ENCODE measurements around the gene EPX. TPM values are rescaled to one million over a fixed set of nuclear protein-coding genes. Genes with fewer than 3 reads are reported as not detected.

Gene EPX
- total RNA-seq, 1 donor from 2014 or later = not detected

GRCh38 chr17:58191241-58191896 is 1.2 kb upstream of the EPX start:
- H3K4me3 Mint-ChIP-seq (ENCODE audit: low read depth) = no peak overlapping the region
- DNase-seq (ENCODE audit: low spot score) = no peak
- no peak overlapping the region for H3K27ac Mint-ChIP-seq
- no peaks in the 10 kb centered on the region for H3K4me1 Mint-ChIP-seq (ENCODE audit: low read depth)
- intact Hi-C loops (cut with micrococcal nuclease) = no loop called here
- H3K27me3 Mint-ChIP-seq (ENCODE audit: low read depth) = peaks cover 6% of the 10 kb centered on the region
- H3K9me3 Mint-ChIP-seq = no peaks in the 10 kb centered on the region
- H3K36me3 Mint-ChIP-seq (ENCODE audit: low read depth) = no peaks in the 10 kb centered on the region

- intact Hi-C loops (cut with micrococcal nuclease) = no loop called here
- no peaks in the 10 kb centered on the region for H3K36me3 Mint-ChIP-seq (ENCODE audit: low read depth)
- no peaks in the 10 kb centered on the region for H3K9me3 Mint-ChIP-seq
- no peak overlapping the region for H3K27ac Mint-ChIP-seq
- no peak for DNase-seq (ENCODE audit: low spot score)
- H3K4me3 Mint-ChIP-seq (ENCODE audit: low read depth) = no peak overlapping the region
- H3K4me1 Mint-ChIP-seq (ENCODE audit: low read depth) = no peaks in the 10 kb centered on the region
- H3K27me3 Mint-ChIP-seq (ENCODE audit: low read depth) = no peaks in the 10 kb centered on the region
These were observed 1.2 kb downstream of the EPX start for GRCh38 chr17:58193641-58194255.

DNA sequence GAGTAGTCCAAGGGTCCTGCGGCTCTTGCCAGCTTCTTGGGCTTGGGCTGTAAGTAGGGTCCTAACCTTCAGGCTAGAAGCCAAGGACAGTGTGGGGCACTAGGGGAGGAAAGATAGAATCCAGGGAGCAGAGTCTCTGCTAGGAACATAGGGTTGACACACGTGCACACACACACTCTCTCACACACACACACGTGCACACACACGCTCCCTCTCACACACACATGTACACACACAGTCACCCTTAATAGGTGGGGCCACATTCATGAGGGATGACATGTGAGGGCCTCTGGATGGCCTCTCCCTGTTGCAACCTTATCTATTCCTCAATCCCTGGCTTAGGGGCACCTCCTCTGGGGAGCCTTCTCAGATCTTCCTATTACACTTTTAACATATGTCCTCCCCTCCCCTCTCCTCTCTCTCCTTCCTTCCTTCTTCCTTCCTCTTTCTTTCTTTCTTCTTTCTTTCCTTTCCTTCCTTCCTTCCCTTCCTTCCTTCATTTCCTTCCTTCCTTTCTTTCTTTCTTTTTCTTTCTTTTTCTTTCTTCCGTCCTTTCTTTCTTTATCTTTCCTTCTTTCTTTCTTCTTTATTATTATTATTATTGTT is 3.1 kb downstream of the EPX start:
- DNase-seq (ENCODE audit: low spot score) = no peak
- H3K27me3 Mint-ChIP-seq (ENCODE audit: low read depth) = peaks cover 3% of the 10 kb centered on the region
- H3K9me3 Mint-ChIP-seq = no peaks in the 10 kb centered on the region
- no peaks in the 10 kb centered on the region for H3K4me1 Mint-ChIP-seq (ENCODE audit: low read depth)
- no peak overlapping the region for H3K27ac Mint-ChIP-seq
- H3K4me3 Mint-ChIP-seq (ENCODE audit: low read depth) = no peak overlapping the region
- no peaks in the 10 kb centered on the region for H3K36me3 Mint-ChIP-seq (ENCODE audit: low read depth)
- intact Hi-C loops (cut with micrococcal nuclease) = no loop called here

- Mint-ChIP-seq H3K4me1 (ENCODE audit: low read depth) (no peaks in the 10 kb centered on the region), H3K27ac (no peak overlapping the region), H3K4me3 (ENCODE audit: low read depth) (no peak overlapping the region), H3K27me3 (ENCODE audit: low read depth) (peaks cover 3% of the 10 kb centered on the region), H3K9me3 (no peaks in the 10 kb centered on the region), H3K36me3 (ENCODE audit: low read depth) (no peaks in the 10 kb centered on the region)
- no peak for DNase-seq (ENCODE audit: low spot score)
- intact Hi-C loops (cut with micrococcal nuclease) = no loop called here
These were observed 4.1 kb downstream of the EPX start for GRCh38 chr17:58196610-58197009.

DNA sequence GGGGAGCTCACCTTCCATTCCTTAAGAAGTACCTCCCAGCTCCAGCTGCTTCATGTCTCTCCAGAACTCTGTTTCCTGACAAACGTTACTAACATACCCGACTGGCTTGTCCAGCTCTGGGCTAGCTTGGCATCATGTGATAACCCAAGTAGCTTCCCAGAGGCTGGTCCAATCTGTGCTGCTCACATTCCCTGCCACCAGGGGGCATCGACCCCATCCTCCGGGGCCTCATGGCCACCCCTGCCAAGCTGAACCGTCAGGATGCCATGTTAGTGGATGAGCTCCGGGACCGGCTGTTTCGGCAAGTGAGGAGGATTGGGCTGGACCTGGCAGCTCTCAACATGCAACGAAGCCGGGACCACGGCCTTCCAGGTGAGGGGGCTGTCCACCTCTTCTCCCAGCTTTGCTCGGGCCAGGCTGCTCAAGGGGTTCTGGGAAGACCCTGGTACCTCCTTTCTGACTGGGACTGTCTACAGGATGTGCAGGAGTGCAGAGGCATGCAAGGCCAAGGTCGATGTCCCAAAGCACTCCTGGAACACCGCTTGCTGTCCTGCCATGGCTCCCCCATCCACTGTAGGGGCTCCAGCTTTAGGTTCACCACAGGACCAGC is 7.6 kb downstream of the EPX start:
- no peaks in the 10 kb centered on the region for H3K4me1 Mint-ChIP-seq (ENCODE audit: low read depth)
- intact Hi-C loops (cut with micrococcal nuclease) = loop anchor here (5.0 kb wide), 1 partner anchor 247 kb away; no protein-coding TSS in a partner anchor
- no peak overlapping the region for H3K27ac Mint-ChIP-seq

DNA sequence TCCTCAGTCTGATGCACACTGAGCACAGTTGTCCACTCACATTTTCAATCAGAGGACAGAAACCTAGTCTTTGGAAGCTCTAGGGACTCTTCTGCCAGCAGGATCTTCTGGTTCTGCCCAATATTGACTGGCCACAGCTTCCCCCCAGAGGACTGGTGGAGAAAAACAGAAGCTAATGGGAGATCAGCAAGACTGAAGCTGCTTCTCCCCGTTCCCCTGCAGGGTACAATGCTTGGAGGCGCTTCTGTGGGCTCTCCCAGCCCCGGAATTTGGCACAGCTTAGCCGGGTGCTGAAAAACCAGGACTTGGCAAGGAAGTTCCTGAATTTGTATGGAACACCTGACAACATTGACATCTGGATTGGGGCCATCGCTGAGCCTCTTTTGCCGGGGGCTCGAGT is 10.3 kb downstream of the EPX start:
- no peaks in the 10 kb centered on the region for H3K9me3 Mint-ChIP-seq
- no peak overlapping the region for H3K4me3 Mint-ChIP-seq (ENCODE audit: low read depth)
- intact Hi-C loops (cut with micrococcal nuclease) = loop anchor here (5.0 kb wide), 1 partner anchor 244 kb away; no protein-coding TSS in a partner anchor

More for the DNA sequence above, 7.6 kb downstream of the EPX start:
- no peak overlapping the region for H3K4me3 Mint-ChIP-seq (ENCODE audit: low read depth)
- H3K9me3 Mint-ChIP-seq = no peaks in the 10 kb centered on the region
- DNase-seq (ENCODE audit: low spot score) = peak; percentile 35
- no peaks in the 10 kb centered on the region for H3K36me3 Mint-ChIP-seq (ENCODE audit: low read depth)
- peaks cover 3% of the 10 kb centered on the region for H3K27me3 Mint-ChIP-seq (ENCODE audit: low read depth)

GRCh38 chr17:58204796-58205195 is 12.3 kb downstream of the EPX start:
- no peaks in the 10 kb centered on the region for H3K9me3 Mint-ChIP-seq
- peaks cover 2% of the 10 kb centered on the region for H3K36me3 Mint-ChIP-seq (ENCODE audit: low read depth)
- no peaks in the 10 kb centered on the region for H3K4me1 Mint-ChIP-seq (ENCODE audit: low read depth)
- peaks cover 3% of the 10 kb centered on the region for H3K27me3 Mint-ChIP-seq (ENCODE audit: low read depth)
- DNase-seq (ENCODE audit: low spot score) = no peak
- no peak overlapping the region for H3K4me3 Mint-ChIP-seq (ENCODE audit: low read depth)
- H3K27ac Mint-ChIP-seq = no peak overlapping the region
- intact Hi-C loops (cut with micrococcal nuclease) = loop anchor here (5.0 kb wide), 1 partner anchor 243 kb away; no protein-coding TSS in a partner anchor

More for the DNA sequence above, 10.3 kb downstream of the EPX start:
- H3K27me3 Mint-ChIP-seq (ENCODE audit: low read depth) = peaks cover 3% of the 10 kb centered on the region
- no peaks in the 10 kb centered on the region for H3K4me1 Mint-ChIP-seq (ENCODE audit: low read depth)
- DNase-seq (ENCODE audit: low spot score) = no peak
- H3K36me3 Mint-ChIP-seq (ENCODE audit: low read depth) = no peaks in the 10 kb centered on the region
- H3K27ac Mint-ChIP-seq = no peak overlapping the region

- Mint-ChIP-seq H3K9me3 (no peaks in the 10 kb centered on the region), H3K27ac (no peak overlapping the region), H3K36me3 (ENCODE audit: low read depth) (peaks cover 8% of the 10 kb centered on the region)
These were observed 13.4 kb downstream of the EPX start for GRCh38 chr17:58205936-58206335.

DNA sequence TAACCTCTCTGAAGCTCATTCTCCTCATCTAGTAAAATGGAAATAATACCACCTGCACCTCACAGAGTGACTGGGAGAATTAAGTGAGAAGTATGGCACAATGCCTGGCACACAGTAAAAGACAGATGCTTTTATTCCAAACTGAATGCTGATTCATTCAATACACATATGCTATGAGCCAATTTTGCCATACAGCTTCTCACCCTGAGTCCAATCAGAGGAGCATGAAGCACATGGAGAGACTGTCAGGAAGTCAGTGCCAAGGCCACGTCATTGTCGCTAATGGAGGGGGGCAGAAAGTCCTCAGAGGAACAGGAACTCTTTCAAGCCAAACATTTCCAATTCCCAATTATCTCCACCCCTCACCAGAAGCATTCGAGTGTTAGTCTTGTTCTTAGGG is 14.9 kb downstream of the EPX start:
- no peaks in the 10 kb centered on the region for H3K27me3 Mint-ChIP-seq (ENCODE audit: low read depth)
- no peak overlapping the region for H3K27ac Mint-ChIP-seq
- H3K4me3 Mint-ChIP-seq (ENCODE audit: low read depth) = no peak overlapping the region
- no peaks in the 10 kb centered on the region for H3K4me1 Mint-ChIP-seq (ENCODE audit: low read depth)
- H3K9me3 Mint-ChIP-seq = no peaks in the 10 kb centered on the region
- intact Hi-C loops (cut with micrococcal nuclease) = no loop called here
- peaks cover 13% of the 10 kb centered on the region for H3K36me3 Mint-ChIP-seq (ENCODE audit: low read depth)
- DNase-seq (ENCODE audit: low spot score) = no peak

More at GRCh38 chr17:58205936-58206335, 13.4 kb downstream of the EPX start:
- Mint-ChIP-seq H3K4me3 (ENCODE audit: low read depth) (no peak overlapping the region), H3K4me1 (ENCODE audit: low read depth) (no peaks in the 10 kb centered on the region), H3K27me3 (ENCODE audit: low read depth) (no peaks in the 10 kb centered on the region)
- no peak for DNase-seq (ENCODE audit: low spot score)
- intact Hi-C loops (cut with micrococcal nuclease) = no loop called here

GRCh38 chr17:58208344-58208743 is 15.8 kb downstream of the EPX start:
- H3K4me1 Mint-ChIP-seq (ENCODE audit: low read depth) = no peaks in the 10 kb centered on the region
- H3K27ac Mint-ChIP-seq = no peak overlapping the region
- H3K27me3 Mint-ChIP-seq (ENCODE audit: low read depth) = no peaks in the 10 kb centered on the region
- no peak overlapping the region for H3K4me3 Mint-ChIP-seq (ENCODE audit: low read depth)
- peaks cover 13% of the 10 kb centered on the region for H3K36me3 Mint-ChIP-seq (ENCODE audit: low read depth)
- DNase-seq (ENCODE audit: low spot score) = no peak
- no peaks in the 10 kb centered on the region for H3K9me3 Mint-ChIP-seq
- intact Hi-C loops (cut with micrococcal nuclease) = no loop called here

GRCh38 chr17:58210922-58211321 is 18.4 kb downstream of the EPX start:
- Mint-ChIP-seq H3K9me3 (no peaks in the 10 kb centered on the region), H3K27ac (no peak overlapping the region), H3K4me3 (ENCODE audit: low read depth) (no peak overlapping the region), H3K36me3 (ENCODE audit: low read depth) (peaks cover 15% of the 10 kb centered on the region), H3K27me3 (ENCODE audit: low read depth) (no peaks in the 10 kb centered on the region), H3K4me1 (ENCODE audit: low read depth) (no peaks in the 10 kb centered on the region)
- intact Hi-C loops (cut with micrococcal nuclease) = no loop called here
- DNase-seq (ENCODE audit: low spot score) = no peak

- no peak for DNase-seq (ENCODE audit: low spot score)
- Mint-ChIP-seq H3K4me1 (ENCODE audit: low read depth) (peaks cover 26% of the 10 kb centered on the region), H3K4me3 (ENCODE audit: low read depth) (no peak overlapping the region), H3K27me3 (ENCODE audit: low read depth) (no peaks in the 10 kb centered on the region), H3K9me3 (no peaks in the 10 kb centered on the region), H3K36me3 (ENCODE audit: low read depth) (peaks cover 7% of the 10 kb centered on the region), H3K27ac (no peak overlapping the region)
- intact Hi-C loops (cut with micrococcal nuclease) = no loop called here
These were observed 23.2 kb downstream of the EPX start for GRCh38 chr17:58215685-58216084.

- H3K27ac Mint-ChIP-seq = peak overlapping the region; percentile 12
- peaks cover 26% of the 10 kb centered on the region for H3K4me1 Mint-ChIP-seq (ENCODE audit: low read depth)
- H3K27me3 Mint-ChIP-seq (ENCODE audit: low read depth) = peaks cover 5% of the 10 kb centered on the region
- no peak for DNase-seq (ENCODE audit: low spot score)
- peak overlapping the region; percentile 35 for H3K4me3 Mint-ChIP-seq (ENCODE audit: low read depth)
- H3K9me3 Mint-ChIP-seq = no peaks in the 10 kb centered on the region
- peaks cover 2% of the 10 kb centered on the region for H3K36me3 Mint-ChIP-seq (ENCODE audit: low read depth)
- intact Hi-C loops (cut with micrococcal nuclease) = no loop called here
These were observed 25.2 kb downstream of the EPX start for GRCh38 chr17:58217766-58218165.

Data from activated T-helper 2 cell treated with anti-CD3 and anti-CD28 coated beads, Interferon-gamma antibody, Interleukin-2, Interleukin-4, amounts not matched to agents 10 μg/mL and 5 μg/mL and 100 μg/mL, durations not matched to agents 14 hours and 24 hours and 36 hours (primary cell).